GM21447 (cell line): ENCODE results near the gene ANKS4B.
"Not testable (repeated sequence)": the region's sequence is repeated elsewhere in the genome, so short reads cannot be mapped to it uniquely, and the experiment has no call there.

ENCODE experiments used
- ATAC-seq: cut with Tn5 transposase; IDR thresholded peaks from one replicate; pipeline ENCODE4 v1.9.1; 2021; ENCODE audit not compliant: unreplicated experiment

Gene ANKS4B

GRCh38 chr16:21218153-21218552 is 15.3 kb upstream of the ANKS4B start:
- ATAC-seq, result no peak

DNA sequence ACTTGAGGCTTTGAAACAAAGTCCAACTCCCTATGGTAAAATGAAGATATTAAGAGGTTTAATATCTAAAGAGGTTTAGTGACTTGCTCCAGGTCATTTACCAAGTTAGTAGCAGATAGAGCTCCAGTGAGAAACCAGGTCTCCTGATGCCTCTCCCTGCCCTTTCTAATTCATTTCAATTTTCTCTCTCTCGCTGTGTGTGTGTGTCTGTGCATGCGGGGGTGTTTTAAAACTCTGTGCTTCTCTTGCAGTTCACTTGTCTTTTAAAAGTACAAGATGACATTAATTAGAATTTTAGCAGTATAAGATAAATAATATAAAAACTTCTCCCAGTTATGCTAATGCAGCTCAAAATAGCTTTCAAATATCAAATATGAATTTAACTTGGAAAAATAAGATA is 13.9 kb upstream of the ANKS4B start:
- ATAC-seq, result no peak

DNA sequence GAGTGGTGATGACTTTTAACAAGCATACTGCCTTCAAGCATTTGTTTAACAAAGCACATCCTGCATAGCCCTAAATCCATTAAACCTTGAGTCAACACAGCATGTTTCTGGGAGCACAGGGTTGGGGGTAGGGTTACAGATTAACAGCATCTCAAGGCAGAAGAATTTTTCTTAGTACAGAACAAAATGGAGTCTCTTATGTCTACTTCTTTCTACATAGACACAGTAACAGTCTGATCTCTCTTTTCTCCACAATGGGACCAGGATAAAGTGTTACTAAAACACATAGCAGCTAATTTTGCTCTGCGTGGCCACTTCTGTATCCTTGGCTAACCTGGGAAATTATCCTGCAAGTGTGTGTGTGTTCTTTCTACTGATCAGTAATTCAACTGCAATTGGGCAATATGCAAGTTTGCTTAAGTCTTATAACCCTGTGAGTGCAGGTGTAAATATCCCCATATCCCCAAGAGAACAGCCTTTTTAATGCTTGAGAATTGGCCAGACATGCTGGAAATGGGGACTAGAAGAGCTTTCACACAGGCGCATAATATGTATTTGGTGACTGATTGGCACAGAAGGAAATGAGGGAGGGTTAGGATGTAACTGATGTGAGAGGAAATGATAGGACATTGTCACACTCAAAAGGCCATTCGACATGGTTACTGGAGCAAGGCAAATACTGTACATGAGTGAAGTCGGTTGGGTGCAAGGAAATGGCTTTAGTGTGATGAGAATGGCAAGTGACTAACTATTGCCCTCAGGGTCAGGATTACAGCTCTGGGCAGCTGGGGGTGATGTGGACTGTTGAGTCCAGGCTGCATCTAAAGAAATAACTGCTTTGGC is 10.8 kb upstream of the ANKS4B start:
- ATAC-seq, result no peak

DNA sequence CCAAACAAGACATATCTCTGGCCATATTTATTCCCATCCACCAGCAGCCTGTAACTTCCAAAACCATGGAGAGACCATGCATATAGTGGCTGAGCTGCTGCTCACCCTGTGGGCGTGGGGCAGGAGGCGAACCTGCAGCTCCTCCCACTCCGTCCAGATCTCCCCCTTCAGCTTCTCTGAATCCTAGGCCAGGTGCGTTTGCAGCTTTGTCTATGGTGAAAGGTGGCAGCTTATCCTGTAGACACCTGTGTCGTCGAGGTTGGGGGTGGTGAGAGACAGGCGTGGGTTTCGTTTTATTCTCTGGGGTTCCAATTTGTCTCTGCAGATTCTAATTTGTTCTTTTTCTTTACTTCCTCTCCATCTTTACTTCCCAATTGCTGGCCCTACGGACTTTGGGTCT is 9.7 kb upstream of the ANKS4B start:
- ATAC-seq, result no peak

GRCh38 chr16:21224800-21225199 is 8.7 kb upstream of the ANKS4B start:
- no peak for ATAC-seq

DNA sequence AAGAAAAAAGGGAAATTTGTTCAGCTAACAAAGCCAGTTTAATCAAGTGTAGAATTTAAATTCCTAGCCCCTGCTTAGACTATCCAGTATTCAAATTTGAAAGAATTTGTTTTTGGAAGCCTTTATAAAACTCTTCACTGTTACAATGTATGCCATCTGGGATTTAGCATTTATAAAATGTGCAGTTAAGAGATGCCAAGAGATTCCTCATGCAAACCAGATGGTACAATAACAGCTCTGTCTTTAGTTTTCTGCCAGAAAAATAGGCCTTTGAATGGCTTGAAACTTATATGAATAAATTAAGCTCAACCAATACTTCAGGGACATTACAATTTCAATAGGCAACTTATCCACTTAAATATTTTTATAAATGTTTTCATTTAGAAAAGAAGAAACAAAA is 6.8 kb upstream of the ANKS4B start:
- no peak for ATAC-seq

DNA sequence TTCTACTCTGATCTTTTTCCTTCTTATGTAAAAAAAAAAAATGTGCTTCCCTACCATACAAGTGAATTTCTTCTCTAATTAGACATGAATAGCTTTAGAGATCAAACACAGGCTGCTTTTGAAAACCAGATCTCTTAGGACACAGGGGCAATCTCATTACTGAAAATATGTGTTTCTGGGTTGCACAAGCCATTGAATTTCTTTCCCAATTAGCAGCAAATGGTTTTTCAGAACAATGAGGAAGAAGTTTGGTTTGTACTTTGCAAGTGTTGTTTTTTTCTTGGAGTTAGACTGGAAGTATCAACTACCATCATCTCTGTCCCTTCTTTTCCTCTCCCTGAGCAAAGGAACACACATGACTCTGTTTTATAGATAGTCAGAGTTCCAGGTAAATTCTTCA is 5.6 kb upstream of the ANKS4B start:
- no peak for ATAC-seq

- ATAC-seq, result no peak
These were observed 5.1 kb upstream of the ANKS4B start for GRCh38 chr16:21228361-21228872.

DNA sequence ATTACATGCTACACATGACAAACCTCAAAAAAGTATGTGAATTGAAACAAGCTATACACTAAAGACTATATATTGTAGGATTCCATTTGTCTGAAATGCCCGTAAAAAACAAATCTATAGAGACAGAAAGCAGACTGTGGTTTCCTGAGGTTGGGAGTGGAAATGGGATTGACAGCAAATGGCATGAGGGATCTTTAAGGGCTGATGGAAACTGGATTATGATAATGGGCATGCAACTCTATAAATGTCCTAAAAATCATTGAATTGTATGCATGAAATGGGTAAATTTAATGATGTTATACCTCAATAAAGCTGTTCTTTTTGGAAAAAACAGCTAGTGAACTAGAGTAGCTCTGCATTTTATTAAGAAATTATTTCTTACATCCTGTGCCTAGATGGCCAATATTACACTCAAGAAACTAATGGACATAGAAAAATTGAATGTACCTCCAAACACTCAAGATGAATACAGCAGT is 416 bp upstream of the ANKS4B start:
- no peak for ATAC-seq

DNA sequence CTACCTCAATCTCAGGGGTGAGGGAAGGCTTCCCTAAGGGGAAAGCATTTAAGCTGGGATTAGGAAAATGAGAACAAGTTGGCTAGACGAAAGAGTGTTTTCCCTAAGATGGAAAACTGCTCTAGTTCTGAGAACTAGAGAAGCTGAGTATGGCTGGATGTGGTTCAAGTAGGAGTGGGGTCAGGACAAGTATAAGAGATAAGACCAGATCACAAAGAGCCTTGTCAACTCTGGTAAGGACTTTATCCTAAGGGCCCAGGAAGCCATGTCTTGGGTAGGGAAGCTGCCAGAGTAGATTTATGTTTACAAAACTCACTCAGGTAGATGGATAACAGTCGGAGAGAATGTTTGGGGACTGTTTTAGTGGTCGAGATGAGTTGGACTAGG is 1.7 kb downstream of the ANKS4B start:
- no peak for ATAC-seq

GRCh38 chr16:21236831-21237230 is 3.3 kb downstream of the ANKS4B start:
- no peak for ATAC-seq

GRCh38 chr16:21239646-21240045 is 6.1 kb downstream of the ANKS4B start:
- no peak for ATAC-seq

DNA sequence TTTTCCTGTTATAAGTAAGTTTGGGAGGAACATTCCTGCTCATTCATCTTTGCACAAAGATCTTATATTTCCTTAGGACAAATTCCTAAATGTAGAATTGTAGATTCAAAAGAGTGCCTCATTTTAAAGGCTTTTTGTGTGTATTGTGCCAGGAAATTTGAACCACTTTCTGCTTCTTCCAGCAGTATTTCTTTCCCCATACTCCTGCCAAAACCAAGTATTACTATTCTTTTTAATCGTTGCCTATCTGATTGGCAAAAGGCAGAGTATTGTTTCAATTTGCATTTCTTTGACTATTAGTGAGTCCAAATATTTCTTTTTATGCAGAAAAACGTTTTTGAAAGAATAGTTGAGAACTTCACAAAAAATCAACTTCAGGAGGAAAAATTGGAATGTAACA is 9.3 kb downstream of the ANKS4B start:
- ATAC-seq, result no peak

GRCh38 chr16:21244518-21245215 is 11.2 kb downstream of the ANKS4B start:
- ATAC-seq, result no peak

- ATAC-seq, result not testable (repeated sequence)
These were observed 14.7 kb downstream of the ANKS4B start for GRCh38 chr16:21248179-21248578.

DNA sequence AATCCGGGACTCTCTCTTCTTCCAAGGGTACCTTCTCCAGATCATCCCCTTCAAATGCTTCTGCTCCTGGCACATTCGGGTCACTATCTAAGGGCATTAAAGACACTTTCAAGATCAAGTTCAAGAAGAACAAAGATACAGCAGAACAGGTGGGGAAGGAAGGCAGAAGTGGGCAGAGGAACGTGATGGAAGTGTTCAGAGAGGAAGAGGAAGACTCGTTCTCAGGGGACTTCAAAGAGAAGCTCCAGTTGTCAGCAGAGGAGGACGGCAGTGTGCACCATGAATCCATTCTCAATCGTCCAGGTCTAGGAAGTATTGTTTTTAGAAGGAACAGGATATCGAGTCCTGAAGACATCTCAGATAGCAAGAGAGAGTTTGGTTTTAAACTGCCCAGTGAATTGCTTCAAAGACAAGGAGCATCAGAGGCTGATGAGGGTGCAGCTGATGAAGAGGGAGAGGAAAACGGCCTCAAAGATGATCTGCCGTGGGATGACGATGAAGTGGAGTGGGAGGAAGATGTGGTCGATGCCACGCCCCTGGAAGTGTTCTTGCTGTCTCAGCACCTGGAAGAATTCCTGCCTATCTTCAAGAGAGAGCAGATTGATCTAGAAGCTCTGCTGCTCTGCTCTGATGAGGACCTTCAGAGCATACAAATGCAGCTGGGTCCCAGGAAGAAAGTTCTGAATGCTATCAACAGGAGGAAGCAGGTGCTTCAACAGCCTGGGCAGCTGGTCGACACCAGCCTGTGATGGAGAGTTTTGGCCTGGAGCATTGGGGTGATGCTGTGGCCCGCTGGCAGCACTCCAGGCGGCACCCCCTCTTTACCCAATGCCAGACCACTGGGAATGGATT is 16.8 kb downstream of the ANKS4B start:
- ATAC-seq, result no peak

DNA sequence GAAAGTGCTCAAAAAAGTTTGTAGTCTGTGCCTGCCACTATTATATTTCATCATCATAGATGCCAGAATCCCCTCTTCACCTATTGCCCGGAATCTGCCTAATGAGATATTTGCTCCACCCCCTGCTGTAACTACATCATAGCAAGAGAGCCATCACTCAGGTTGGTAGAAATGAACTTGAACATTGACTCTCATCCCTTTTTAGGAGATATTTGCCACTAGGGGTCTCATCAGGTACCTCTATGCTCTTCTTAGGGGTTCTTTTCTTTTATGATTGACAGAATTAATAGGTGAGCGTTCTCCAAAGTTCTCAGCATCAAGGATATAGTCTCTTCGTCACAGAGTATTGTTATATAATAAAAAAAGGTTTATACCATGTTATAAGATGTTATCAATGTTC is 20.0 kb downstream of the ANKS4B start:
- ATAC-seq, result no peak

DNA sequence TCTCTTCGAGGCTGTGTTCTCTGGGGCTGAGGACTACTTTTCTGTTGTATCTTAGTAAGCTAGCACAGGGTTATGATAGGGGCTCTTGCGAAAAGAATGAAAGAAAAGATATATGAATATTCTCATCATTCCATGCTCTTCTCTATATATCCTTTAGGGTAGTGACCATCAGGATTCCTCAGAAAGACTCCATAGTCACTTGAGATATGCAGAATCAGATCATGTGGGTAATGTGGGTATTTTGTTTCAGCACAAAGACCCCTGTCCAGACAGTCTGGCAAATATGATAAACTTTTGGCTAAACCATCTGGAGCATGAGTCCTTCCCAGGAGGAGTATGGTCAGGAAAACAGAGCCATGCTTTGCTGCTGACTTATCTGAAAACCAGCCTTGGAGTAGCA is 23.1 kb downstream of the ANKS4B start:
- ATAC-seq, result no peak

GRCh38 chr16:21257284-21257683 is 23.8 kb downstream of the ANKS4B start:
- ATAC-seq, result no peak

GRCh38 chr16:21260870-21261791 is 27.6 kb downstream of the ANKS4B start:
- no peak for ATAC-seq
